GM23248 (cell line): ENCODE results near the gene SP2.

Experiments
- EZH2 ChIP-seq: fragments of 200-600 bp; sonication (generic); IDR thresholded peaks from 2 replicates; pipeline ENCODE4 v1.6.1; 2018; ENCODE audit warnings: antibody characterized with exemption, mild to moderate bottlenecking; ENCODE audit not compliant: insufficient read depth, poor library complexity, severe bottlenecking
- EZH2phosphoT487 ChIP-seq: fragments of 200-600 bp; sonication (generic); IDR thresholded peaks from 2 replicates; pipeline ENCODE4 v1.6.1; 2018; ENCODE audit warnings: antibody characterized with exemption, moderate library complexity, mild to moderate bottlenecking, low read depth; ENCODE audit not compliant: insufficient read depth

DNA sequence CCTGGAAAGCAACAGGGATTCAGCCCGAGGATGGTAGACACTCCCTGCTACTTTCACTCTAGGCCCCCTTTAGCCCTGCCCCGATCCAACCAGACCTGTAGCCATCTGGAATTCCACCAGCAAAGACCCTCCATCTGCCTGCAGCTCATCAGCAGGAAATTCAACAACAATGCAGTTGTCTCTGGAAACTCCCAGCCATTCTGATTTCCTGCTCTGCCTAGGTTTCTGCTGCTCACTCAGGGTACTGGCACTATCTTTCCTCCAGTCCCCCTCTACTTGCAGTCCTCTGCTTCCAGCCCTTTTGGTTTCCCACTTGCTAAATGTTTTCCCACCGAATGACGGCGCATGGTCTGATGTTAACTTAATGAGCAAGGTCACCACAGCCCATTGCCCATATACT lies 42.4 kb upstream of the SP2 start:
- TF ChIP-seq EZH2, result no peak
- TF ChIP-seq EZH2phosphoT487, result no peak
